ENCODE measurements around the gene SYNDIG1.

SYNDIG1 gene

GRCh38 chr20:24469116-24469893 lies at the start of gene SYNDIG1:
Gene SYNDIG1, plus strand, starts transcription at chr20:24469629. Its CDS starts 73,469 bp downstream, at chr20:24543098.
- DNase-seq: peak; percentile 78

GRCh38 chr20:24419786-24420185 lies 49.6 kb upstream of the SYNDIG1 start:
- no peak for DNase-seq

- DNase-seq: no peak
These were observed 48.9 kb upstream of the SYNDIG1 start for GRCh38 chr20:24420567-24420966.

- DNase-seq: no peak
These were observed 48.4 kb upstream of the SYNDIG1 start for GRCh38 chr20:24421071-24421470.

GRCh38 chr20:24422091-24422760 lies 47.2 kb upstream of the SYNDIG1 start:
- no peak for DNase-seq

- peak; percentile 36 for DNase-seq
These were observed 45.8 kb upstream of the SYNDIG1 start for GRCh38 chr20:24423390-24424313.

GRCh38 chr20:24425523-24426135 lies 43.8 kb upstream of the SYNDIG1 start:
- DNase-seq: no peak

GRCh38 chr20:24431279-24432045 lies 38.0 kb upstream of the SYNDIG1 start:
- DNase-seq: no peak

- no peak for DNase-seq
These were observed 37.4 kb upstream of the SYNDIG1 start for GRCh38 chr20:24432046-24432442.

- DNase-seq: no peak
These were observed 33.3 kb upstream of the SYNDIG1 start for GRCh38 chr20:24436160-24436559.

GRCh38 chr20:24437196-24438082 lies 32.0 kb upstream of the SYNDIG1 start:
- DNase-seq: no peak

- no peak for DNase-seq
These were observed 31.1 kb upstream of the SYNDIG1 start for GRCh38 chr20:24438331-24438730.

GRCh38 chr20:24439737-24440387 lies 29.6 kb upstream of the SYNDIG1 start:
- no peak for DNase-seq

GRCh38 chr20:24441661-24442060 lies 27.8 kb upstream of the SYNDIG1 start:
- DNase-seq: no peak

GRCh38 chr20:24442909-24443308 lies 26.5 kb upstream of the SYNDIG1 start:
- DNase-seq: no peak

GRCh38 chr20:24443436-24443835 lies 26.0 kb upstream of the SYNDIG1 start:
- no peak for DNase-seq

- DNase-seq: no peak
These were observed 24.8 kb upstream of the SYNDIG1 start for GRCh38 chr20:24444526-24445190.

GRCh38 chr20:24445510-24446170 lies 23.8 kb upstream of the SYNDIG1 start:
- no peak for DNase-seq

- no peak for DNase-seq
These were observed 22.6 kb upstream of the SYNDIG1 start for GRCh38 chr20:24446811-24447210.
